Measurements from ENCODE around the gene LIN54.

DNA sequence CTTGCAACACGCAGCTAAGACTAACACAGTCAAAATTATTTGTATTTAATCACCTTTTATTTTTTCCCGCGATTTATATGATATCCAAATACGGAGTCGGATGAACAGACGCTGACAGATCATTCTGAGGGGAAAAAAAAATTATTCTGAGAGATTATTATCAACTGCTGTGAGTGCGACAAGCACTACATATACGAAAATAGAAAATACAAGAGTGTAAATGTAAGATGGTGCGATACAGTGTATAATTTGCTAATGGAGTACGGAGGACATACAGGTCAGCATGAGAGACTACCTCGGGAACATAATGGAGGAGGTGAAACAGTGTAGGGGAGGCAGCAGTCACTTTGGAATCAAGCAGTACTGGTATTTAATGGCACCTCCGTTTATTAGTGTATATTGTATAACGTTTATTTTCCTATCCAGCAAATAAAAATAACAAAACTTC is 2.8 kb upstream of the LIN54 start:
- TF ChIP-seq, protein P1, sequence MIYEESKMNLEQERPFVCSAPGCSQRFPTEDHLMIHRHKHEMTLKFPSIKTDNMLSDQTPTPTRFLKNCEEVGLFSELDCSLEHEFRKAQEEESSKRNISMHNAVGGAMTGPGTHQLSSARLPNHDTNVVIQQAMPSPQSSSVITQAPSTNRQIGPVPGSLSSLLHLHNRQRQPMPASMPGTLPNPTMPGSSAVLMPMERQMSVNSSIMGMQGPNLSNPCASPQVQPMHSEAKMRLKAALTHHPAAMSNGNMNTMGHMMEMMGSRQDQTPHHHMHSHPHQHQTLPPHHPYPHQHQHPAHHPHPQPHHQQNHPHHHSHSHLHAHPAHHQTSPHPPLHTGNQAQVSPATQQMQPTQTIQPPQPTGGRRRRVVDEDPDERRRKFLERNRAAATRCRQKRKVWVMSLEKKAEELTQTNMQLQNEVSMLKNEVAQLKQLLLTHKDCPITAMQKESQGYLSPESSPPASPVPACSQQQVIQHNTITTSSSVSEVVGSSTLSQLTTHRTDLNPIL (CRISPR knock-in tag; IDR thresholded peaks at IDR 0.05; ENCODE audit: low read depth), result no peak
- no peak for TF ChIP-seq ARNTL (CRISPR knock-in tag; IDR thresholded peaks at IDR 0.05; ENCODE audit: borderline replicate concordance, low read depth)
- TF ChIP-seq, protein P2, sequence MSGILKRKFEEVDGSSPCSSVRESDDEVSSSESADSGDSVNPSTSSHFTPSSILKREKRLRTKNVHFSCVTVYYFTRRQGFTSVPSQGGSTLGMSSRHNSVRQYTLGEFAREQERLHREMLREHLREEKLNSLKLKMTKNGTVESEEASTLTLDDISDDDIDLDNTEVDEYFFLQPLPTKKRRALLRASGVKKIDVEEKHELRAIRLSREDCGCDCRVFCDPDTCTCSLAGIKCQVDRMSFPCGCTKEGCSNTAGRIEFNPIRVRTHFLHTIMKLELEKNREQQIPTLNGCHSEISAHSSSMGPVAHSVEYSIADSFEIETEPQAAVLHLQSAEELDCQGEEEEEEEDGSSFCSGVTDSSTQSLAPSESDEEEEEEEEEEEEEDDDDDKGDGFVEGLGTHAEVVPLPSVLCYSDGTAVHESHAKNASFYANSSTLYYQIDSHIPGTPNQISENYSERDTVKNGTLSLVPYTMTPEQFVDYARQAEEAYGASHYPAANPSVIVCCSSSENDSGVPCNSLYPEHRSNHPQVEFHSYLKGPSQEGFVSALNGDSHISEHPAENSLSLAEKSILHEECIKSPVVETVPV (CRISPR knock-in tag; IDR thresholded peaks at IDR 0.05), result no peak
- TF ChIP-seq OSR1 (CRISPR knock-in tag; IDR thresholded peaks at IDR 0.05), result no peak
- TF ChIP-seq ISL1 (CRISPR knock-in tag; IDR thresholded peaks at IDR 0.05), result no peak
- TF ChIP-seq, protein P3, sequence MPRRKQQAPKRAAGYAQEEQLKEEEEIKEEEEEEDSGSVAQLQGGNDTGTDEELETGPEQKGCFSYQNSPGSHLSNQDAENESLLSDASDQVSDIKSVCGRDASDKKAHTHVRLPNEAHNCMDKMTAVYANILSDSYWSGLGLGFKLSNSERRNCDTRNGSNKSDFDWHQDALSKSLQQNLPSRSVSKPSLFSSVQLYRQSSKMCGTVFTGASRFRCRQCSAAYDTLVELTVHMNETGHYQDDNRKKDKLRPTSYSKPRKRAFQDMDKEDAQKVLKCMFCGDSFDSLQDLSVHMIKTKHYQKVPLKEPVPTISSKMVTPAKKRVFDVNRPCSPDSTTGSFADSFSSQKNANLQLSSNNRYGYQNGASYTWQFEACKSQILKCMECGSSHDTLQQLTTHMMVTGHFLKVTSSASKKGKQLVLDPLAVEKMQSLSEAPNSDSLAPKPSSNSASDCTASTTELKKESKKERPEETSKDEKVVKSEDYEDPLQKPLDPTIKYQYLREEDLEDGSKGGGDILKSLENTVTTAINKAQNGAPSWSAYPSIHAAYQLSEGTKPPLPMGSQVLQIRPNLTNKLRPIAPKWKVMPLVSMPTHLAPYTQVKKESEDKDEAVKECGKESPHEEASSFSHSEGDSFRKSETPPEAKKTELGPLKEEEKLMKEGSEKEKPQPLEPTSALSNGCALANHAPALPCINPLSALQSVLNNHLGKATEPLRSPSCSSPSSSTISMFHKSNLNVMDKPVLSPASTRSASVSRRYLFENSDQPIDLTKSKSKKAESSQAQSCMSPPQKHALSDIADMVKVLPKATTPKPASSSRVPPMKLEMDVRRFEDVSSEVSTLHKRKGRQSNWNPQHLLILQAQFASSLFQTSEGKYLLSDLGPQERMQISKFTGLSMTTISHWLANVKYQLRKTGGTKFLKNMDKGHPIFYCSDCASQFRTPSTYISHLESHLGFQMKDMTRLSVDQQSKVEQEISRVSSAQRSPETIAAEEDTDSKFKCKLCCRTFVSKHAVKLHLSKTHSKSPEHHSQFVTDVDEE (CRISPR knock-in tag; IDR thresholded peaks at IDR 0.05), result no peak
- no peak for TF ChIP-seq RARB (CRISPR knock-in tag; IDR thresholded peaks at IDR 0.05)
- TF ChIP-seq, protein P4, sequence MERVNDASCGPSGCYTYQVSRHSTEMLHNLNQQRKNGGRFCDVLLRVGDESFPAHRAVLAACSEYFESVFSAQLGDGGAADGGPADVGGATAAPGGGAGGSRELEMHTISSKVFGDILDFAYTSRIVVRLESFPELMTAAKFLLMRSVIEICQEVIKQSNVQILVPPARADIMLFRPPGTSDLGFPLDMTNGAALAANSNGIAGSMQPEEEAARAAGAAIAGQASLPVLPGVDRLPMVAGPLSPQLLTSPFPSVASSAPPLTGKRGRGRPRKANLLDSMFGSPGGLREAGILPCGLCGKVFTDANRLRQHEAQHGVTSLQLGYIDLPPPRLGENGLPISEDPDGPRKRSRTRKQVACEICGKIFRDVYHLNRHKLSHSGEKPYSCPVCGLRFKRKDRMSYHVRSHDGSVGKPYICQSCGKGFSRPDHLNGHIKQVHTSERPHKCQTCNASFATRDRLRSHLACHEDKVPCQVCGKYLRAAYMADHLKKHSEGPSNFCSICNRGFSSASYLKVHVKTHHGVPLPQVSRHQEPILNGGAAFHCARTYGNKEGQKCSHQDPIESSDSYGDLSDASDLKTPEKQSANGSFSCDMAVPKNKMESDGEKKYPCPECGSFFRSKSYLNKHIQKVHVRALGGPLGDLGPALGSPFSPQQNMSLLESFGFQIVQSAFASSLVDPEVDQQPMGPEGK (CRISPR knock-in tag; IDR thresholded peaks at IDR 0.05; ENCODE audit: borderline replicate concordance), result no peak
- TF ChIP-seq ESRRG (CRISPR knock-in tag; IDR thresholded peaks at IDR 0.05), result no peak
- TF ChIP-seq GLIS3 (CRISPR knock-in tag; IDR thresholded peaks at IDR 0.05), result no peak
- no peak for TF ChIP-seq SNAI2 (CRISPR knock-in tag; IDR thresholded peaks at IDR 0.05)

All from SK-N-SH treated with all-trans-retinoic acid at 6 μM for 48 hours (cell line).